Measurements from ENCODE around the gene MARK1. TPM values are rescaled to one million over a fixed set of nuclear protein-coding genes. Genes with fewer than 3 reads are reported as not detected.

MARK1 gene
- total and polyA plus RNA-seq, 2 of the 13 experiments (the other 11 are each of a cell fraction or from before 2014, with no cell fraction given), result not detected

- no TSS peak for BruUV-seq (replicated peaks)
- FAIRE-seq, result no peak
- H3K9ac ChIP-seq (ENCODE audit: insufficient read depth, low read depth, low read length), result no peak overlapping the region
- no peak overlapping the region for H3K4me2 ChIP-seq (ENCODE audit: low read depth, low read length)
- no peaks in the 10 kb centered on the region for H3K36me3 ChIP-seq (replicated peaks in 1 of 2; ENCODE audit: control insufficient read depth in 1 of 2, insufficient read depth in 2 of 2, low read length in 2 of 2)
- no peaks in the 10 kb centered on the region for H3K27me3 ChIP-seq (ENCODE audit: control insufficient read depth in 1 of 2, insufficient read depth in 2 of 2, low read length in 2 of 2)
- in situ Hi-C loops (cut with HindIII; ENCODE audit: extremely low pct_ligation_motif_present, low pct_unique_long_range_greater_than_20kb), result no loop called here
- ChIA-PET CTCF (ENCODE audit: low intra/inter-chr PET ratio, low total read pairs) (no interaction called here), POLR2A (no interaction called here)
- H2AFZ ChIP-seq (ENCODE audit: low read length), result no peak overlapping the region
- no peaks in the 10 kb centered on the region for H4K20me1 ChIP-seq (ENCODE audit: insufficient read depth, low read length)
- no peaks in the 10 kb centered on the region for H3K9me3 ChIP-seq (ENCODE audit: low read length)
- DNase-seq (ENCODE audit: low spot score), result no peak
- intact Hi-C loops (cut with micrococcal nuclease; ENCODE audit: unreplicated experiment), result no loop called here
- H3K27ac ChIP-seq (ENCODE audit: extremely low read length, insufficient read depth, low read length), result no peak overlapping the region
- H3K4me3 ChIP-seq (replicated peaks in 1 of 3; ENCODE audit: insufficient read depth in 1 of 3, low read depth in 2 of 3, low read length in 3 of 3), result no peak overlapping the region
- no peaks in the 10 kb centered on the region for H3K79me2 ChIP-seq (ENCODE audit: insufficient read depth, low read length)
- WGBS (ENCODE audit: low lambda C conversion rate), result 0% methylated on average over 2 of the region's 2 CpGs
- H3K4me1 ChIP-seq (ENCODE audit: insufficient read depth, low read length), result no peaks in the 10 kb centered on the region
- no peak for ATAC-seq
- TF ChIP-seq RERE (CRISPR knock-in tag; IDR thresholded peaks at IDR 0.05; ENCODE audit: low read depth), result no peak
- no peak for TF ChIP-seq SRSF1 (optimal IDR thresholded peaks at IDR 0.05; ENCODE audit: low read depth, low read length)
- TF ChIP-seq, protein P1, sequence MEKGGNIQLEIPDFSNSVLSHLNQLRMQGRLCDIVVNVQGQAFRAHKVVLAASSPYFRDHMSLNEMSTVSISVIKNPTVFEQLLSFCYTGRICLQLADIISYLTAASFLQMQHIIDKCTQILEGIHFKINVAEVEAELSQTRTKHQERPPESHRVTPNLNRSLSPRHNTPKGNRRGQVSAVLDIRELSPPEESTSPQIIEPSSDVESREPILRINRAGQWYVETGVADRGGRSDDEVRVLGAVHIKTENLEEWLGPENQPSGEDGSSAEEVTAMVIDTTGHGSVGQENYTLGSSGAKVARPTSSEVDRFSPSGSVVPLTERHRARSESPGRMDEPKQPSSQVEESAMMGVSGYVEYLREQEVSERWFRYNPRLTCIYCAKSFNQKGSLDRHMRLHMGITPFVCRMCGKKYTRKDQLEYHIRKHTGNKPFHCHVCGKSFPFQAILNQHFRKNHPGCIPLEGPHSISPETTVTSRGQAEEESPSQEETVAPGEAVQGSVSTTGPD (CRISPR knock-in tag; IDR thresholded peaks at IDR 0.05), result no peak
- no peak for TF ChIP-seq CENPBD1 (CRISPR knock-in tag; IDR thresholded peaks at IDR 0.05; ENCODE audit: borderline replicate concordance, low read depth)
- TF ChIP-seq, protein P2, sequence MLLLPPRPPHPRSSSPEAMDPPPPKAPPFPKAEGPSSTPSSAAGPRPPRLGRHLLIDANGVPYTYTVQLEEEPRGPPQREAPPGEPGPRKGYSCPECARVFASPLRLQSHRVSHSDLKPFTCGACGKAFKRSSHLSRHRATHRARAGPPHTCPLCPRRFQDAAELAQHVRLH (CRISPR knock-in tag; IDR thresholded peaks at IDR 0.05; ENCODE audit: borderline replicate concordance, low read depth), result no peak
- no peak for TF ChIP-seq GATA4 (IDR thresholded peaks at IDR 0.05; ENCODE audit: borderline replicate concordance, low read depth)
- TF ChIP-seq NFATC3 (CRISPR knock-in tag; IDR thresholded peaks at IDR 0.05), result no peak
- TF ChIP-seq ISX (CRISPR knock-in tag; conservative IDR thresholded peaks at IDR 0.05), result no peak
- no peak for TF ChIP-seq GPN1 (CRISPR knock-in tag; IDR thresholded peaks at IDR 0.05; ENCODE audit: borderline replicate concordance)
- no peak for TF ChIP-seq ZNF446 (CRISPR knock-in tag; IDR thresholded peaks at IDR 0.05)
- no peak for TF ChIP-seq E2F2 (CRISPR knock-in tag; IDR thresholded peaks at IDR 0.05; ENCODE audit: borderline replicate concordance)
- TF ChIP-seq MBD4 (IDR thresholded peaks at IDR 0.05; ENCODE audit: borderline replicate concordance, low read length), result no peak
- no peak for TF ChIP-seq ZNF639 (CRISPR knock-in tag; conservative IDR thresholded peaks at IDR 0.05)
- no peak for TF ChIP-seq ZNF383 (CRISPR knock-in tag; IDR thresholded peaks at IDR 0.05; ENCODE audit: borderline replicate concordance)
- no peak for TF ChIP-seq BORCS8-MEF2B (CRISPR knock-in tag; IDR thresholded peaks at IDR 0.05)
Observed at GRCh38 chr1:220491891-220492290, 36.0 kb upstream of the MARK1 start.
